ENCODE results near the gene NTM.
A peak's percentile ranks its signal among the peaks of the same experiment; 100 is the strongest.

Gene NTM

DNA sequence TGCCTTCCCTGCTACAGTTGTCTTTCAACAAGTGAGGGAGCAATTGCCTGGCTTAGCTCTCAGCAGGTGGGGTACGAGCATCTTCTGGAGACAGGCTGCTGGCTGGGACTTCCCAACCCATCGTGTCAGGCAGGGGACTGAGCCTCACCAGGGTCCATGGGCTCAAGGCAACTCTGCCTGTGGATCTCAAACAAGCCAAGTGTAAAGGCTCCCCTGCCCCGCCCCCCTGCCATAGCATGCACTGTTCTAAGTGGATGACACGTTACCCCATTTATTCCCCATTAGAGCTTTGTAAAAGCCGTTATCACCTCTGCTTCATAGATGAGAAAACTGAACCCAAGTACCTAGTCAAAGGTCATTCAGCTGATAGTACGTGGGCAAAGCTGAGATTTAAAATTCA is 222.9 kb downstream of the NTM start:
- TF ChIP-seq, protein P1, sequence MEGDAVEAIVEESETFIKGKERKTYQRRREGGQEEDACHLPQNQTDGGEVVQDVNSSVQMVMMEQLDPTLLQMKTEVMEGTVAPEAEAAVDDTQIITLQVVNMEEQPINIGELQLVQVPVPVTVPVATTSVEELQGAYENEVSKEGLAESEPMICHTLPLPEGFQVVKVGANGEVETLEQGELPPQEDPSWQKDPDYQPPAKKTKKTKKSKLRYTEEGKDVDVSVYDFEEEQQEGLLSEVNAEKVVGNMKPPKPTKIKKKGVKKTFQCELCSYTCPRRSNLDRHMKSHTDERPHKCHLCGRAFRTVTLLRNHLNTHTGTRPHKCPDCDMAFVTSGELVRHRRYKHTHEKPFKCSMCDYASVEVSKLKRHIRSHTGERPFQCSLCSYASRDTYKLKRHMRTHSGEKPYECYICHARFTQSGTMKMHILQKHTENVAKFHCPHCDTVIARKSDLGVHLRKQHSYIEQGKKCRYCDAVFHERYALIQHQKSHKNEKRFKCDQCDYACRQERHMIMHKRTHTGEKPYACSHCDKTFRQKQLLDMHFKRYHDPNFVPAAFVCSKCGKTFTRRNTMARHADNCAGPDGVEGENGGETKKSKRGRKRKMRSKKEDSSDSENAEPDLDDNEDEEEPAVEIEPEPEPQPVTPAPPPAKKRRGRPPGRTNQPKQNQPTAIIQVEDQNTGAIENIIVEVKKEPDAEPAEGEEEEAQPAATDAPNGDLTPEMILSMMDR (conservative IDR thresholded peaks at IDR 0.05; ENCODE audit: low read length), result no peak
- DNase-seq (ENCODE audit: low read depth), result no peak
- H3K4me3 ChIP-seq (ENCODE audit: low read length), result no peak overlapping the region

DNA sequence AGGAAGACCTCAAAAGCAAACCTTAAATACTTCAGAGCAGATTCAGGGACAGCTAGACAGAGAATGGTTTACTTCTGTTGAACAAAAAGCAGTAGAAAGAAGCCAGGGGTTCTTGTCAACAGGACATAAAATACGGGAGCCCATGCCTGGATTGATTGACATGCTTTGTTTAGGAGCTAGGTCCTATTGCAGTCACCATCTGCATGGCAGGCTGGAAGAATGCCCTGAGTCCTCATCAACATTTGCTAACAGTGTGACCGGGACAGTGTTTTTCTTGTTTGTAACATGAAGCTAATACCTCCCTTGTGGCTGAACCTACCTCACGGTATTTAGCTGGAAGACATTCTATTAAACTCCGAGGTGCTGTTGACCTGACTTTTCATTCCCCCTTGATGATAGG is 225.4 kb downstream of the NTM start:
- DNase-seq (ENCODE audit: low read depth), result no peak

DNA sequence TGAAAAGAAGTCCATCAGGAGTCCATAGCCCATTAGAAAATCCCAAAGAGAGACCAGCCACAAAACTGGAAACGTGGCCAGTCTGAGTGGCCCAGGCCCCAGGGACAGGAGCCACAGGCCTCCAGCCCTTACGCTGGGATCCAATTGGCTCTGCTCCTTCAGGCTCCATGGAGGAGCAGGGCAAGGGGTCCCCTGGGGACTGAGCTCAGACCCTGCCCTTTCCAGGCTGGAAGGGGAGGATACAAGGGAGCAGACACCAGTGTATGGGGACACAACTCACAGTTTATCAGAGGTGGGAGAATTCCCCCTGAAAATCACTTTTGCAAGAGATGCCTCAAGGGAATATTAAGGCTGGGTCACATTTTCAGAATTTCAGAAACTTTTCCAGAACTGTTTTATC is 227.5 kb downstream of the NTM start:
- TF ChIP-seq, protein P1 (conservative IDR thresholded peaks at IDR 0.05; ENCODE audit: low read length), result no peak
- no peak for DNase-seq (ENCODE audit: low read depth)

More for the DNA sequence above, 225.4 kb downstream of the NTM start:
- TF ChIP-seq, protein P1 (conservative IDR thresholded peaks at IDR 0.05; ENCODE audit: low read length), result no peak
- H3K4me3 ChIP-seq (ENCODE audit: low read length), result no peak overlapping the region

DNA sequence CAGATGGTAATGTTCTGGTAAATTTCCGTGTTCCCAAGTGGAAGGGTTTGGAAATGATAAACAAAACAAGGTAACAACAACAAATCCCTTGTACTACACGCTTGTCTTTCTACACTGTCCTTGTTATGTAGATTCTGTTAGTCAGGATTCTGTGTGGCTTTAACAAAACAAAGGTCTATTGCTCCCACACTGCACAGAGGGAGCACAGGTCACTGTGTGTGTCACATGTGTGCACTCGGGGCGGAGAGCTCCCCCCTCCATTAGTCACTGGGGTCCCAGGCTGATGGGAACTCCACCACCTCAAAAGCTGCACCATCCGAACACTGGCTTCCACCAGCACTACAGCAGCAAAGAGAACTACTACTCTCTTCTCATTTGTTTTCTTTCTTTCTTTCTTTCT is 227.9 kb downstream of the NTM start:
- TF ChIP-seq, protein P1 (conservative IDR thresholded peaks at IDR 0.05; ENCODE audit: low read length), result no peak
- H3K4me3 ChIP-seq (ENCODE audit: low read length), result no peak overlapping the region
- DNase-seq (ENCODE audit: low read depth), result no peak

More for the DNA sequence above, 227.5 kb downstream of the NTM start:
- H3K4me3 ChIP-seq (ENCODE audit: low read length), result no peak overlapping the region

DNA sequence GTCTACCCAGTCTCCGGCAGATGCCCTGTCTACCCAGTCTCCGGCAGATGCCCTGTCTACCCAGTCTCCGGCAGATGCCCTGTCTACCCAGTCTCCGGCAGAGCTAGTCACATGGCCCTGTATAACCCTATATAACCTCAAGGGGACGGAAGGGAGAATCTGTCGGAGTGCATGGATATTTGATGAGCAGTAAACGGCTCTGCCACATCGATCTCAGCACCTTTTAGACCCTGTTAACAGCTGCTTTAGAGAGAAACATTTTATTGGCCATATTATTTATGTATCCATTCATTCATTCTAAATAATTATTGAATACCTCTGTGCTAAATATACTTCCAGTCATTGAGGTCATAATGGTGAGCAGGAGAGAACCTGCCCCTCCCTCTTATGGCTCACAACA is 228.9 kb downstream of the NTM start:
- H3K4me3 ChIP-seq (ENCODE audit: low read length), result no peak overlapping the region
- no peak for DNase-seq (ENCODE audit: low read depth)
- TF ChIP-seq, protein P1 (conservative IDR thresholded peaks at IDR 0.05; ENCODE audit: low read length), result no peak

DNA sequence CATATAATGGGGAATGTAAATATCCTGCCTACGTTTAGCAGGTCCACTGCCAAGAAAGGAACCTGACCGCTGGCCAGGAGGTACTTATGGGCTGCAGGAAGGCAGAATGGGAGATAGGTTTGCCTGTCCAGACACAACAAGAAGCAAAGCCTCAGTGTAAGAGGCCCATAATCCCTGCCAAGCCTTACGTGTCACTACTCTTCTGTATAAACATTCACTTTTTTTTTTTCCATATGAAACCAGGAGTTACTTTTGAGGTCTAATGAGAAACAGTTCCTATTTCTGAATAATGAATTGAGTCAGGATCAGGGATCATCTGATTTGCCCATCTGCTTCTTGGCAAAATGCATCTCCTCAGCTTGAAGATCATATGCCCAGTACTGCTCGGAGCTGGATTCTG is 230.2 kb downstream of the NTM start:
- no peak overlapping the region for H3K4me3 ChIP-seq (ENCODE audit: low read length)
- TF ChIP-seq, protein P1 (conservative IDR thresholded peaks at IDR 0.05; ENCODE audit: low read length), result no peak
- DNase-seq (ENCODE audit: low read depth), result peak; percentile 28

DNA sequence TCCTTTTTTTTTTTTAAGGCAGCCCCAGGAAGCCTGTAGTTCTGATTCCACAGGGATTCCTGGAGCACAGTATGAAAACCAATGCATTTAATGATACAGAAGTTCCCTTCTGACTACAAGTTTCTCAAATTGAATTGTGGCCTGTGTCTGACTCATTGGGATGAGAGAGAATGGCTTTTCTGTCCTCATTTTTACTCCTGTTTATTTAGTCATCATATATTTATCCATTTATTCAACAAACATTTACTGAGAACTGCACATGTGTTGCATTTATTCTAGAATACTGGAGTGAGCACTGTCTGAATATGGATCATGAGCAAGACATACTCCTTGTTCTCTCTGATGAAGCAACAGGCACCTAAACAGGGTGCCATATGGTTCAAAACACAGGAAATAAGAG is 231.2 kb downstream of the NTM start:
- no peak overlapping the region for H3K4me3 ChIP-seq (ENCODE audit: low read length)
- TF ChIP-seq, protein P1 (conservative IDR thresholded peaks at IDR 0.05; ENCODE audit: low read length), result no peak
- DNase-seq (ENCODE audit: low read depth), result peak; percentile 25
